HG03378 (cell line): Measurements from ENCODE around the gene SH3PXD2B.

ENCODE experiments used
- ATAC-seq: cut with Tn5 transposase; IDR thresholded peaks from one replicate; pipeline ENCODE4 v1.9.1; 2021; ENCODE audit warnings: mild to moderate bottlenecking, moderate library complexity; ENCODE audit not compliant: unreplicated experiment

The SH3PXD2B gene

DNA sequence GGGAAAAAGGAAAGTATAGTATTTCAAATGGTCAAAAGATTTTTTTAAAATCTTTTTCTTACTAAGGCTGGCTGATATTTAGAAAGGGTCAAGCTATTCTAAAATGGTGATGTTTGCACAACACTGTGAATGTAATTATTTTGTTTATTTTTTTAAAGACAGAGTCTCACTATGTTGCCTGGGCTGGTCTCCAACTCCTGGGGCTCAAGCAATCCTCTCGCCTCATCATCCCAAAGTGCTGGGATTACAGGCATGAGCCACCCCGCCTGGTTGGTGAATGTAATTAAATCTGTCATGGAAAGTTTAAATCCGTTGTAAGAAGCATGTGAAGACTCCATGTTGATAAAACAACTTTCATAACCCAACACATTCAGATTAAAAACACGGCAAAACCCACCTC, 173.4 kb downstream of the SH3PXD2B start:
- ATAC-seq = no peak

DNA sequence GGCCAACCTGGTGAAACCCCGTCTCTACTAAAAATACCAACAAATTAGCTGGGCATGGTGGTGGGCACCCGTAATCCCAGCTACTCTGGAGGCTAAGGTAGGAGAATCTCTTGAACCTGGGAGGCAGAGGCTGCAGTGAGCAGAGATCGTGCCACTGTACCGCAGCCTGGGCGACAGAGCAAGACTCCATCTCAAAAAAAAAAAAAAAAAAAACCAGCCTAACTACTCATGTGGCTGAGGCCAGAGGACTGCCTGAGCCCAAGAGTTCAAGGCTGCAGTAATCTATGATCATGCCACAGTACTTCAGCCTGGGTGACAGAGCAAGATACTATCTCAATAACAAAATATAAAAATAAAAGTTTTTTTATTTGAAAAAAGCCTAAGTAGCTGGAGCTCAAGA, 174.0 kb downstream of the SH3PXD2B start:
- ATAC-seq = no peak

DNA sequence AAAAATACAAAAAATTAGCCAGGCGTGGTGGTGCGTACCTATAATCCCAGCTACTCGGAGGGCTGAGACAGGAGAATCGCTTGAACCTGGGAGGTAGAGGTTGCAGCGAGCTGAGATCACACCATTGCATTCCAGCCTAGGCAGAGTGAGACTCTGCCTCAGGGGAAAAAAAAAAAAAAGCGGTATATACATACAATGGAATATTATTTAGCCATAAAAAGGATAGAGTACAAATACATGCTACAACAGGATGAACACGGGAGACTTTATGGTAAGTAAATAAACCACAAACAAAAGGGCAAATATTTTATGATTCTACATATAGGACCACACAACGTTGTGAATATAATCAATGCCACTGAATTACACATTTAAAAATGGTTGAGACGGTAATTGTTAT, 176.0 kb downstream of the SH3PXD2B start:
- ATAC-seq = no peak

DNA sequence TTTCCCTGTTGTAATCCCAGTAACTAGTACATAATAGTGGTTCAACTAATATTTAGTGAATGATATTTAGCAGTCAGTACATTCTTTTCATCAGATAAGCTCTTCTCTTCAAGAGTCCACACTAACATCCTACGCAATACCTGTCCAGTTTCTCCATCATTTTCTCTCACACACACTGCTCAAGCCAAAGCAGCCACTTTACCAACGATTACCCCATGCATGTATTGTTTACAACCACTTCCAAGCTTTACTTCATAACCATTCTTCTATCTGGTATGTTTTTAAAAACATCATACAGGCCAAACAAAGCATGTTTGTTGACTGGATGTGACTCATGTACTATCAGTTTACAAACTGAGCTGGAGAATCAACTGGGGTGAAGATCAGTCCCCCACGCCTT, 178.1 kb downstream of the SH3PXD2B start:
- no peak for ATAC-seq
